Liver (tissue), 9 donors: ENCODE results near the gene TCF7L1. TPM values are rescaled to one million over a fixed set of nuclear protein-coding genes. Genes with fewer than 3 reads are reported as not detected.

Experiments used
- DNase-seq: peaks from one replicate; pipeline ENCODE4 v3.0.0-alpha.2; 2017; ENCODE audit warnings: low spot score
- H3K27ac ChIP-seq, 2 donors: one replicate each; pipeline ENCODE4 v1.7.0; 2013; ENCODE audit warnings: inconsistent platforms in 2 of 2, low read length in 2 of 2, control low read depth in 1 of 2, low read depth in 1 of 2, mild to moderate bottlenecking in 1 of 2
- H3K27me3 ChIP-seq, 4 donors: one replicate each; pipeline versions ENCODE4 v1.6.1 to v1.7.0; 2013; ENCODE audit warnings: low read length in 3 of 4, inconsistent platforms in 1 of 4, mild to moderate bottlenecking in 1 of 4, moderate library complexity in 1 of 4; ENCODE audit not compliant: control insufficient read depth in 4 of 4, insufficient read depth in 4 of 4
- H3K36me3 ChIP-seq, 4 donors: one replicate each; pipeline versions ENCODE4 v1.6.1 to v1.7.0; 2013; ENCODE audit warnings: low read length in 3 of 4, mild to moderate bottlenecking in 3 of 4, low read depth in 1 of 4, moderate library complexity in 1 of 4; ENCODE audit not compliant: control insufficient read depth in 4 of 4, insufficient read depth in 3 of 4
- H3K4me1 ChIP-seq, 4 donors: one replicate each; pipeline versions ENCODE4 v1.6.1 to v1.7.0; 2013; ENCODE audit warnings: low read length in 3 of 4, mild to moderate bottlenecking in 3 of 4, moderate library complexity in 1 of 4; ENCODE audit not compliant: control insufficient read depth in 4 of 4, insufficient read depth in 4 of 4
- H3K4me3 ChIP-seq, 3 donors: one replicate each; pipeline versions ENCODE4 v1.6.1 to v1.7.0; 2013; ENCODE audit warnings: low read length in 3 of 3, control low read depth in 1 of 3, low read depth in 1 of 3, mild to moderate bottlenecking in 1 of 3
- H3K9ac ChIP-seq, 2 donors: one replicate each; pipeline ENCODE4 v1.7.0; 2013; ENCODE audit warnings: low read length in 2 of 2, mild to moderate bottlenecking in 2 of 2, moderate library complexity in 2 of 2, control low read depth in 1 of 2, low read depth in 1 of 2
- H3K9me3 ChIP-seq, 4 donors: one replicate each; pipeline versions ENCODE4 v1.6.1 to v1.7.0; 2013; ENCODE audit warnings: low read length in 3 of 4; ENCODE audit not compliant: control insufficient read depth in 4 of 4
- FOXA2 ChIP-seq: IDR thresholded peaks from 2 replicates; pipeline ENCODE4 v1.6.1; 2016; ENCODE audit warnings: antibody characterized with exemption
- GABPA ChIP-seq, 2 donors: IDR thresholded peaks in 1 of 2; conservative IDR thresholded peaks in 1 of 2; 2 replicates each; pipeline ENCODE4 v1.6.1; 2016; ENCODE audit warnings: antibody characterized with exemption in 2 of 2, mild to moderate bottlenecking in 1 of 2, moderate library complexity in 1 of 2
- HNF4A ChIP-seq, 2 donors: conservative IDR thresholded peaks; 2 replicates each; pipeline ENCODE4 v1.6.1; 2016; ENCODE audit warnings: antibody characterized with exemption in 2 of 2, mild to moderate bottlenecking in 2 of 2
- HNF4G ChIP-seq: IDR thresholded peaks from 2 replicates; pipeline ENCODE4 v1.6.1; 2016; ENCODE audit warnings: antibody characterized with exemption
- JUND ChIP-seq, 2 donors: IDR thresholded peaks; 2 replicates each; pipeline ENCODE4 v1.6.1; 2016; ENCODE audit warnings: antibody characterized with exemption in 2 of 2
- MAX ChIP-seq: IDR thresholded peaks from 2 replicates; pipeline ENCODE4 v1.6.1; 2016; ENCODE audit warnings: antibody characterized with exemption
- NR2F2 ChIP-seq: IDR thresholded peaks from 2 replicates; pipeline ENCODE4 v1.6.1; 2016; ENCODE audit warnings: antibody characterized with exemption
- RAD21 ChIP-seq, 2 donors: IDR thresholded peaks; 2 replicates each; pipeline ENCODE4 v1.6.1; 2016; ENCODE audit warnings: antibody characterized with exemption in 2 of 2, mild to moderate bottlenecking in 2 of 2
- REST ChIP-seq: IDR thresholded peaks from 2 replicates; pipeline ENCODE4 v1.6.1; 2016; ENCODE audit warnings: antibody characterized with exemption, mild to moderate bottlenecking
- SP1 ChIP-seq: IDR thresholded peaks from 2 replicates; pipeline ENCODE4 v1.6.1; 2018; ENCODE audit warnings: antibody characterized with exemption, mild to moderate bottlenecking
- YY1 ChIP-seq: IDR thresholded peaks from 2 replicates; pipeline ENCODE4 v1.6.1; 2016; ENCODE audit warnings: antibody characterized with exemption, mild to moderate bottlenecking
- ZBTB33 ChIP-seq: IDR thresholded peaks from 2 replicates; pipeline ENCODE4 v1.6.1; 2016; ENCODE audit warnings: antibody characterized with exemption
- WGBS: extraction: QIAGEN DNeasy Blood & Tissue Kit; methylation state at CpG from one replicate; pipeline ENCODE4 v1.1.7; 2013; 5-methylcytosine and 5-hydroxymethylcytosine counted together
- polyA plus RNA-seq, 2 donors: library from polyadenylated mRNA; stranded (reverse) in 1 of 2; unstranded in 1 of 2; fragments of 200-250 nt in 1 of 2; fragments of >200 nt in 1 of 2; fragmentation: Nextera tagmentation in 1 of 2; extraction: Ambion mirVana in 1 of 2; gene quantifications; one replicate each; pipeline versions ENCODE4 v1.2.1 to v1.2.3, GENCODE V29; 2013 to 2015
- total RNA-seq, 2 donors: library from RNA; depleted of rRNA; stranded (reverse); fragments of >200 nt; gene quantifications; one replicate each; pipeline ENCODE4 v1.2.3, GENCODE V29; 2014
- TF ChIP-seq, protein P1 (sequence below): fragments of 150-350 bp; IDR thresholded peaks from 2 replicates; pipeline ENCODE4 v1.5.1; 2017; ENCODE audit warnings: improper control_type of control experiment, low read depth, low read length; ENCODE audit not compliant: missing input control
- donor health status: healthy.
- donor health status: healthy.
- donor health status: healthy.
- donor health status: healthy.
- donor health status: healthy.

TCF7L1 gene
- total and polyA plus RNA-seq, 4 donors: 1.6 to 6.0 (median 4.8) TPM

DNA sequence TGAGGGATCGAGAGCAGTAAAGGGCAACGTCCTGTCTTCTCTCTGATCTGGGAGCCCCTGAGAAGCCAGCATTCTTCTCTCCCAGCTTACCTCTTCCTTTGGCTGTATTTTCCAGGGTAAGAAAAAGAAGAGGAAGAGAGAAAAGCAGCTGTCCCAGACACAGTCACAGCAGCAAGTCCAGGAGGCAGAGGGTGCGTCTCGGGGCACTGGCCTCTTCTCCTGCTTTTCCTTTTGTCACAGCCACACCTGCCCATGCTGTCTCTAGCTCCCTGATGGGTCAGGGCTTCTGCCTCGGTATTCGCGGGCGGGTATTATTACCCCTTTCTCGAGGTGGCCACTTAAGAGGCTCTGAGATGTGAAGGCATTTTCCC is 174.3 kb downstream of the TCF7L1 start:
- H3K9ac ChIP-seq: peak overlapping the region in 1 of 2 donors; percentile 21
- H3K4me1 ChIP-seq: peaks cover 5 to 17% (median 13%) of the 10 kb centered on the region in 4 donors
- no peak for DNase-seq
- H3K9me3 ChIP-seq: no peaks in the 10 kb centered on the region
- H3K36me3 ChIP-seq: peaks cover 0 to 13% (median 3%) of the 10 kb centered on the region in 4 donors
- H3K4me3 ChIP-seq: no peak overlapping the region
- TF ChIP-seq REST (no peak), MAX (no peak), NR2F2 (no peak)
- TF ChIP-seq, protein P1, sequence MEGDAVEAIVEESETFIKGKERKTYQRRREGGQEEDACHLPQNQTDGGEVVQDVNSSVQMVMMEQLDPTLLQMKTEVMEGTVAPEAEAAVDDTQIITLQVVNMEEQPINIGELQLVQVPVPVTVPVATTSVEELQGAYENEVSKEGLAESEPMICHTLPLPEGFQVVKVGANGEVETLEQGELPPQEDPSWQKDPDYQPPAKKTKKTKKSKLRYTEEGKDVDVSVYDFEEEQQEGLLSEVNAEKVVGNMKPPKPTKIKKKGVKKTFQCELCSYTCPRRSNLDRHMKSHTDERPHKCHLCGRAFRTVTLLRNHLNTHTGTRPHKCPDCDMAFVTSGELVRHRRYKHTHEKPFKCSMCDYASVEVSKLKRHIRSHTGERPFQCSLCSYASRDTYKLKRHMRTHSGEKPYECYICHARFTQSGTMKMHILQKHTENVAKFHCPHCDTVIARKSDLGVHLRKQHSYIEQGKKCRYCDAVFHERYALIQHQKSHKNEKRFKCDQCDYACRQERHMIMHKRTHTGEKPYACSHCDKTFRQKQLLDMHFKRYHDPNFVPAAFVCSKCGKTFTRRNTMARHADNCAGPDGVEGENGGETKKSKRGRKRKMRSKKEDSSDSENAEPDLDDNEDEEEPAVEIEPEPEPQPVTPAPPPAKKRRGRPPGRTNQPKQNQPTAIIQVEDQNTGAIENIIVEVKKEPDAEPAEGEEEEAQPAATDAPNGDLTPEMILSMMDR: no peak
- WGBS: 69% methylated on average over 9 of the region's 9 CpGs
- H3K27ac ChIP-seq: peak overlapping the region; percentile 38 to 69
- no peaks in the 10 kb centered on the region for H3K27me3 ChIP-seq

DNA sequence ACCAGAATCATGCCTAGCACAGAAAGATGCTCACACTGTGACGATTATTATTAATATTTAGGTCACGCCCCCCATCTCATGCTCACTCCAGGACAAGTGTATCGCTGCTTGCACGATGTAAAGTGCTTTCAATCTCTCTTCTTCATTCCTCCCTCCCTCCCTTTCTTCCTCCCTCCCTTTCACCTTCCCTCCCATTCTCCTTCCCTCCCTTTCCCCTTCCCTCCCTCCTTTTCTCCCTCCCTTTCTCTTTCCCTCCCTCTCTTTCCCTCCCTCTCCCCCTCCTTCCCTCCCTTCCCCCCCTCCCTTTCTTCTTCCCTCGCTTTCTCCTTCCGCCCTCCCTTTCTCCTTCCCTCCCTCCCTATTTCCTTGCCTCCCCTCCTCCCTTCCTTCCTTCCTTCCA is 175.0 kb downstream of the TCF7L1 start:
- H3K27ac ChIP-seq: no peak overlapping the region
- TF ChIP-seq NR2F2 (no peak), YY1 (no peak), HNF4G (no peak), RAD21 (IDR thresholded peaks at IDR 0.05) (no peak), JUND (IDR thresholded peaks at IDR 0.05) (no peak), FOXA2 (no peak), GABPA (IDR thresholded peaks at IDR 0.05 in 1 of 2, conservative IDR thresholded peaks at IDR 0.05 in 1 of 2) (no peak), SP1 (no peak), HNF4A (conservative IDR thresholded peaks at IDR 0.05) (no peak), ZBTB33 (no peak)
- DNase-seq: no peak
- H3K4me1 ChIP-seq: peaks cover 5 to 17% (median 13%) of the 10 kb centered on the region in 4 donors
- peaks cover 0 to 13% (median 3%) of the 10 kb centered on the region in 4 donors for H3K36me3 ChIP-seq
- H3K9ac ChIP-seq: no peak overlapping the region
- WGBS: 88% methylated on average over 6 of the region's 6 CpGs
- H3K27me3 ChIP-seq: no peaks in the 10 kb centered on the region
- no peak overlapping the region for H3K4me3 ChIP-seq
- H3K9me3 ChIP-seq: no peaks in the 10 kb centered on the region
